ENCODE measurements around the gene SDCBP2. TPM values are rescaled to one million over a fixed set of nuclear protein-coding genes. Genes with fewer than 3 reads are reported as not detected.

The SDCBP2 gene
- total RNA-seq, 1 experiment from 2014 or later: 1.9 TPM

DNA sequence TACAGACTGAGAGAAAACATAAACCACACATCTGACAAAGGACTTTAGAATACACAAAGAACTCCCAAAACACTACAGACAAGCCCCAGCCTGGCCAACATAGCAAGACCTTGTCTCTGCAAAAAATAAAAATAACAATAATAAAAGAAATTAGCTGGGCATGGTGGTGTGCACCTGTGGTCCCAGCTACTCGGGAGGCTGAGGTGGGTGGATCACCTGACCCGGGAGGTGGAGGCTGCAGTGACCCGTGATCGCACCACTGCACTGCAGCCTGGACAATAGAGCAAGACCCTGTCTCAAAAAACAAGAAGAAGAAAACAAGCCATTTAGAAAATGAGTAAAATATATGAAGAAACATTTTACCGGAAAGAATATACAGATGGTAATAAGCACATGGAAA is 13.1 kb downstream of the SDCBP2 start:
- Mint-ChIP-seq H3K4me3 (no peak overlapping the region), H3K4me1 (0 out of 4 replicates have a peak, but pooled peaks cover 0 to 4% of the 10 kb centered on the region in 2 experiments), H3K27ac (no peak overlapping the region), H3K36me3 (ENCODE audit: insufficient read depth in 1 of 3, low read depth in 3 of 3) (no peaks in the 10 kb centered on the region), H3K27me3 (ENCODE audit: low read depth) (peaks cover 27% of the 10 kb centered on the region), H3K9me3 (no peaks in the 10 kb centered on the region)
- no peak overlapping the region for H3K14ac ChIP-seq (ENCODE audit: insufficient read depth, low read length)
- no peaks in the 10 kb centered on the region for H3K79me2 ChIP-seq (ENCODE audit: insufficient read depth, low read length)
- no peak overlapping the region for H3K4ac ChIP-seq (ENCODE audit: low read depth, low read length)
- no peak overlapping the region for H3K18ac ChIP-seq (ENCODE audit: insufficient read length, low read depth, low read length)
- H3K27me3 ChIP-seq (ENCODE audit: insufficient read depth, low read length): no peaks in the 10 kb centered on the region
- no peak for DNase-seq
- no peak overlapping the region for H2AK5ac ChIP-seq (ENCODE audit: insufficient read length, low read length)
- no peak overlapping the region for H3K23ac ChIP-seq (ENCODE audit: insufficient read length, low read depth, low read length)
- no peak overlapping the region for H4K8ac ChIP-seq (replicated peaks; ENCODE audit: insufficient read length, low read depth, low read length)
- no peak overlapping the region for H3K56ac ChIP-seq (ENCODE audit: insufficient read length, low read depth, low read length)
- H4K20me1 ChIP-seq (ENCODE audit: control insufficient read depth, insufficient read depth, insufficient read length): no peaks in the 10 kb centered on the region
- H3T11ph ChIP-seq (ENCODE audit: low read length): no peak overlapping the region
- H4K5ac ChIP-seq (ENCODE audit: insufficient read length, low read depth, low read length): no peak overlapping the region
- WGBS (ENCODE audit: extremely low coverage, insufficient read length, low lambda C conversion rate): no CpG with 5 or more reads among the region's 5 CpGs
- no peak overlapping the region for H2BK120ac ChIP-seq (ENCODE audit: low read depth, low read length, poor library complexity, severe bottlenecking)
- H3K4me1 ChIP-seq (ENCODE audit: insufficient read depth, low read length): no peaks in the 10 kb centered on the region
- H2BK15ac ChIP-seq (ENCODE audit: low read depth, low read length): no peak overlapping the region
- H3K9ac ChIP-seq (ENCODE audit: extremely low read depth, insufficient read length, low read length): no peak overlapping the region
- no peak overlapping the region for H3K27ac ChIP-seq (ENCODE audit: insufficient read length, low read depth, low read length)
- no peak overlapping the region for H4K91ac ChIP-seq (ENCODE audit: insufficient read length, low read depth, low read length)
- peaks cover 5% of the 10 kb centered on the region for H3K23me2 ChIP-seq (ENCODE audit: insufficient read length, low read depth, low read length, poor library complexity, severe bottlenecking)
- H2BK20ac ChIP-seq (ENCODE audit: low read depth, low read length, poor library complexity, severe bottlenecking): no peak overlapping the region
- H3K4me2 ChIP-seq (ENCODE audit: insufficient read depth, insufficient read length, low read length): no peak overlapping the region
- TF ChIP-seq, protein P1, sequence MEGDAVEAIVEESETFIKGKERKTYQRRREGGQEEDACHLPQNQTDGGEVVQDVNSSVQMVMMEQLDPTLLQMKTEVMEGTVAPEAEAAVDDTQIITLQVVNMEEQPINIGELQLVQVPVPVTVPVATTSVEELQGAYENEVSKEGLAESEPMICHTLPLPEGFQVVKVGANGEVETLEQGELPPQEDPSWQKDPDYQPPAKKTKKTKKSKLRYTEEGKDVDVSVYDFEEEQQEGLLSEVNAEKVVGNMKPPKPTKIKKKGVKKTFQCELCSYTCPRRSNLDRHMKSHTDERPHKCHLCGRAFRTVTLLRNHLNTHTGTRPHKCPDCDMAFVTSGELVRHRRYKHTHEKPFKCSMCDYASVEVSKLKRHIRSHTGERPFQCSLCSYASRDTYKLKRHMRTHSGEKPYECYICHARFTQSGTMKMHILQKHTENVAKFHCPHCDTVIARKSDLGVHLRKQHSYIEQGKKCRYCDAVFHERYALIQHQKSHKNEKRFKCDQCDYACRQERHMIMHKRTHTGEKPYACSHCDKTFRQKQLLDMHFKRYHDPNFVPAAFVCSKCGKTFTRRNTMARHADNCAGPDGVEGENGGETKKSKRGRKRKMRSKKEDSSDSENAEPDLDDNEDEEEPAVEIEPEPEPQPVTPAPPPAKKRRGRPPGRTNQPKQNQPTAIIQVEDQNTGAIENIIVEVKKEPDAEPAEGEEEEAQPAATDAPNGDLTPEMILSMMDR (conservative IDR thresholded peaks at IDR 0.05): no peak
- no peaks in the 10 kb centered on the region for H3K9me3 ChIP-seq (ENCODE audit: control insufficient read depth, low read depth, low read length)
- no peak overlapping the region for H2BK12ac ChIP-seq (ENCODE audit: insufficient read length, low read depth, low read length)
- H3K79me1 ChIP-seq (ENCODE audit: insufficient read depth, low read depth, low read length, poor library complexity, severe bottlenecking): no peaks in the 10 kb centered on the region
- H2BK5ac ChIP-seq (ENCODE audit: insufficient read length, low read length): no peak overlapping the region
- H2AFZ ChIP-seq (ENCODE audit: low read length): no peak overlapping the region

Data from H9 (cell line).